SK-N-MC (cell line): ENCODE data around the gene PPP1R12B.

Source experiments
- EZH2 ChIP-seq: fragments of 200-600 bp; sonication (generic); IDR thresholded peaks from one replicate; pipeline ENCODE4 v1.6.1; 2017; ENCODE audit warnings: antibody characterized with exemption
- FOXP2 ChIP-seq: optimal IDR thresholded peaks from 2 replicates; pipeline ENCODE3; 2011; ENCODE audit warnings: mild to moderate bottlenecking, moderate library complexity; ENCODE audit not compliant: insufficient read depth; ENCODE audit errors: extremely low read length, control extremely low read depth
- POLR2AphosphoS5 ChIP-seq: IDR thresholded peaks from 2 replicates; pipeline ENCODE4 v1.6.1; 2012; ENCODE audit warnings: mild to moderate bottlenecking, low read depth, low read length, borderline replicate concordance

- TF ChIP-seq POLR2AphosphoS5 (peak; percentile 82), EZH2 (no peak), FOXP2 (no peak)
Measured at GRCh38 chr1:202348509-202349205, at the start of gene PPP1R12B.
